ENCODE data around the gene PTCSC3.
"Not testable (repeated sequence)": the region's sequence is repeated elsewhere in the genome, so short reads cannot be mapped to it uniquely, and the experiment has no call there.

The PTCSC3 gene

DNA sequence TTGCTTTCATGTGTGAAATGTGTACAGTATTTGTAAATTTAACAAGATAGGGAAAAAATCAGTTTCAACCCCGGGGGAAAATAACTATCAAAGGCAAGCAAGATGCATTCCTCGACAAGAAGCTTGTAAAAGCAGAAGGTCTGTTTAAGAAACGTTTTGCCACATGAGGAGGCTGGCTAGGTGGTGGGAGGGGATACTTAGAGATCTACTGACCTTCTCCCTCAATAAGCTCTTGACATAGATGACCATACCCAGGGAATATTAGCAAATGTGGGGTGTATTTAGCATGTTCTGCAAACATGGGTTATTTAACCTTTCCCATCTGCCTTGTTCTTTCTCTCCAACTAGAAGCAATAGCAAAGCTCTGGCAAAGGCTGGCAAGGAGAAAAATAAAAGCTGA lies 4.9 kb downstream of the PTCSC3 start:
- DNase-seq, result no peak

DNA sequence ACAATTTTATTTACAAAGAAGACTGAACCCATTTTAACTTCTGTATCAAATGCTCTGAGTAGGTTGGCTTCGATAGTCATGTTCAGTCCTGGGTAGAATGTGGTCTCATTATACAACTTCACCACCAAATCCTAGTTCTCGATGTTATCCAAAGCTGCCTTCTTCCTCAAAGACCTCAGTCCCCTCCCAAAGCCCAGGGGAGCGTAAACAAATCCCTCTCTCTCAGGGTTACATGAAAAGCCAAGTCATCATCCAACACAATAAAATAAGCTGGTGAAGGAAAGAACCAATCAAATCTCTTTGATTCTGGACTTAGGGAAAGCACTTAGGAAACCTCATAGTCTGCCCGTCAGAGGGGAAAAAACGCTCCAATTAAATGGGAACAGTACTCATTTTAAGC lies 9.1 kb downstream of the PTCSC3 start:
- no peak for DNase-seq

GRCh38 chr14:36163451-36163850 lies 13.1 kb downstream of the PTCSC3 start:
- DNase-seq, result no peak

- DNase-seq, result no peak
These were observed 14.3 kb downstream of the PTCSC3 start for GRCh38 chr14:36162267-36162666.

DNA sequence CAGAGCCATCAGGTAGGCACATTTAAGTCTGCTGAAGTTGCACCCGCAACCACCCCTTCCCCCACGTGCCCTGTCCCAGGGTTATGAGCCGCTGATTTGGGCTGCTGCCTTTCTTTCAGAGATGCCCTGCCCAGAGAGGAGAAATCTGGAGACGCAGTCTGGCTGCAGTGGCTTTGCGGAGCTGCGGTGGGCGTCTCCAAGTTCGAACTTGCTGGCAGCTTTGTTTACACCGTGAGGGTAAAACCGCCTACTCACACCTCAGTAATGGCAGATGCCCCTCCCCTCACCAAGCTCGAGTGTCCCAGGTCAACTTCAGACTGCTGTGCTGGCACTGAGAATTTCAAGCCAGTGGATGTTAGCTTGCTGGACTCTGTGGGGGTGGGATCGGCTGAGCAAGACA lies 14.7 kb downstream of the PTCSC3 start:
- no peak for DNase-seq

GRCh38 chr14:36151335-36151734 lies 25.2 kb downstream of the PTCSC3 start:
- DNase-seq, result no peak

DNA sequence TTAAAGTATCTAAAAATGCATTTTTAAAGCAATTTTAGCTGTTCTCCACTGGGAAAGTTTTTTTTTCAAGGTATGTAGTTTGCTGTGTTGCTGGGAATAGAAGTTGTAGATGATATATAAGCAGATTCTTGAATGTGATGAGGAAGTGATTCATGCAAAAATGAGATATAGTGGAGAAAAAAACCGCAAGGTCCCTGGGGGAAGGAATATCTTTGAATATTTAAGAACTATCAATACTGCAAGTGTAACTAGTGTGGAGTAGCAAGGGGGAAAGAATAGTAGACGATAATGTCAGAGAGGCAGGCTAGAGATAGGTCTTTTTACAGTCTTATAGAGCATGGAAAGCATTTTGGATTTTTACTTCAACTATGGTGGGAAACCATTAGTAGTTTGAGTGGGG lies 42.5 kb downstream of the PTCSC3 start:
- DNase-seq, result no peak

DNA sequence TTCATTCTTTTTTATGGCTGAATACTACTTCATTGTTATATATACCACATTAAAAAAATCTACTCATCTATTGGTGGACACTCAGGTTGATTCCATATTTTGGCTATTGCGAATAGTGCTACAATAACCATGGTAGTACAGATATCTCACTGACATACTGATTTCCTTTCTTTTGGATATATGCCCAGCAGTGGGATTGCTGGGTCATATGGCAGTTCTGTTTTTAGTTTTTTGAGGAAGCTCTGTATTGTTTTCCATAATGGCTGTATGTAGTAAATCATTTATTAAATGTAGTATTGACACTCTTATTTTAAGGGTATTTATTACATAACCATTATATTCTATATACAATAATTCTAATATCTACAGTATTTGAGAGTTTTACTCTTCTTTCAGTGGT lies 43.7 kb downstream of the PTCSC3 start:
- DNase-seq, result no peak

DNA sequence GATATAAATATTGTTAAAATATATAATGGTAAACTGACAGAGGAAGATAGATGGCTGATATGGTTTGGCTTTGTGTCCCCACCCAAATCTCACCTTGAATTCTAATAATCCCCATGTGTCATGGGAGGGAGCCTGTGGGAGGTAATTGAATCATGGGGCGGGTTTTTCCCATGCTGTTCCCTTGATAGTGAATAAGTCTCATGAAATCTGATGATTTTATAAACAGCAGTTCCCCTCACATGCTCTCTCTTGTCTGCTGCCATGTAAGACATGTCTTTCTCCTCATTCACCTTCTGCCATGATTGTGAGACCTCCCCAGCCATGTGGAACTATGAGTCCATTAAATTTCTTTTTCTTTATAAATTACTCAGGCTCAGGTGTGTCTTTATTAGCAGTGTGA lies 46.3 kb downstream of the PTCSC3 start:
- DNase-seq, result no peak

DNA sequence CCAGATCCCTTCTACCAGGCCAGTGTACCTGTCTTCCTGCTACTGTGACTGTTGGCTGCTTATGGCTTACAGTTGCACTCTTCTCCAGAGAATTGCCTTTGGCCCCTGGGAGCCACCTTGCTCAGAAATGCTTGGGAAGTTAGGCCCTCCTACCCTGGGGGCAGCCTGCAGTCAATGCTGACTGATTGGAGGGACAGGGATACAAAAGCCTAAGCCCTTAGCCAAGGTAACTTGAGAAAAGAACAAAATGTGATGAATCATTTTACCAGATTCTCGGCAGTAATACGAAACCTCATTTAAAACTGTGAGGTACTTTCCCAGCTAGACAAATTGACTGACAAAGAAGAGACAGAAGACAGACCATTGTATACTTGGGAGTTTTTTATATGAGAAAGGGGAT lies 47.3 kb downstream of the PTCSC3 start:
- no peak for DNase-seq

DNA sequence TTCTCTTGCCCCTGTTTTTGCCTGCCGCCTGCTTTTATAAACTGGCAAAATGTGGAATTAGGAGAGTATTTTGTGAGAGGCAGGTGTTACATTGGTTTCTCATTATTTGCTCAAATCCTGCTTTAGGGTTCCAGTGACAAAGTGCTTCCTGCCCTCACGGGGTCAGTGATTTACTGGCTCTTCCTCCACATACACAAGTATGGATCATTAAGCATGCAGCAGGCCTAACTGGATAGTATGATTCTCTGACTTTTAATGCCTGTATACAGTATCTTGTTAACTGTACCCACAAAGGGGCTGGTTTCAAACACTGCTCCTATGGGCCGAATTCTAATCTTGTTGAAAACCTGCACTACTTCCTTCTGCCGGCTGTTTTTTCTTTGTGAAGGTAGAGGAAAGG lies 63.2 kb downstream of the PTCSC3 start:
- DNase-seq, result no peak

- no peak for DNase-seq
These were observed 64.5 kb downstream of the PTCSC3 start for GRCh38 chr14:36111822-36112583.

DNA sequence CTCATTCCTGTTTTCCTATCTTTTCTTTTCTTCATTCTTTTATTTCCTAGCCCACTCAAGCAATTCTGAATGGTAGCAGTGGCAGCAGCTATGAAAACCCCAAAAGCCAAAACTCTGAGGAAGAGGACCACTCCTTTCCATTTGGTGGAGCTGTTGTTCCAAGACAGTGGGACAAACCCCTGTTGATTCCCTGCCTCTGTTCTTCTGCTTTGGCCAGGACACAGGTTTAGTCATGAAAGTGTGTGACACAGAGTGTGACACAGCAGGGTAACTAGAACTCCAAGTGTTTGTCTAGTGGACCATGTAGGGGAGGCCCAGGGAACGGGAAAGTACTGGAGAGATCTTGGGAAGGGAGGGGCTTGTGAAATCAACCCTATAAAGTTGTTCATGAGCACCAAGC lies 71.1 kb downstream of the PTCSC3 start:
- peak; percentile 7 for DNase-seq

- DNase-seq, result not testable (repeated sequence)
These were observed 72.3 kb downstream of the PTCSC3 start for GRCh38 chr14:36104258-36104657.

- DNase-seq, result no peak
These were observed 76.9 kb downstream of the PTCSC3 start for GRCh38 chr14:36099619-36100018.

GRCh38 chr14:36097356-36097755 lies 79.2 kb downstream of the PTCSC3 start:
- DNase-seq, result no peak

- peak; percentile 30 for DNase-seq
These were observed 80.4 kb downstream of the PTCSC3 start for GRCh38 chr14:36096090-36096489.

DNA sequence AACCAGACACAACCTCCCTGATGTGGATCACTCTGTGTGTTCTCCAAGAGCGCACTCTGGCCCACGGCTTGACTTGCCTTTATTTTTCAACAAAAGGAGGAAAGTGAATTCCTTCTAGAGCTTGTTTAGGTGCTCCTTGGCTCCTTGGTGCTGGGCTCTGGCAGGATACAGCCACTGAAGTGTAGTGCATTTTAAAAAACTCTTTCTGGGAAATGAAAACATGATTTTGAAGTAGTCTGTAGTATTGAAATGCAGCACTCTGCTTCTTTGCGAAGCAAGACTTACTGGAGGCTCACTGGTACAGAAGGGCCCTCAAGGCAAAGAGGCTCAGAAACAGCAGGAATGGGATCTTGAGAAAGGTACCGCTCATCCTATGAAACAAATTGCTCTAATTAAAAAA lies 81.6 kb downstream of the PTCSC3 start:
- no peak for DNase-seq

GRCh38 chr14:36091096-36091495 lies 85.4 kb downstream of the PTCSC3 start:
- DNase-seq, result peak; percentile 94

GRCh38 chr14:36087411-36087810 lies 89.1 kb downstream of the PTCSC3 start:
- DNase-seq, result no peak

GRCh38 chr14:36086629-36087395 lies 89.7 kb downstream of the PTCSC3 start:
- no peak for DNase-seq

DNA sequence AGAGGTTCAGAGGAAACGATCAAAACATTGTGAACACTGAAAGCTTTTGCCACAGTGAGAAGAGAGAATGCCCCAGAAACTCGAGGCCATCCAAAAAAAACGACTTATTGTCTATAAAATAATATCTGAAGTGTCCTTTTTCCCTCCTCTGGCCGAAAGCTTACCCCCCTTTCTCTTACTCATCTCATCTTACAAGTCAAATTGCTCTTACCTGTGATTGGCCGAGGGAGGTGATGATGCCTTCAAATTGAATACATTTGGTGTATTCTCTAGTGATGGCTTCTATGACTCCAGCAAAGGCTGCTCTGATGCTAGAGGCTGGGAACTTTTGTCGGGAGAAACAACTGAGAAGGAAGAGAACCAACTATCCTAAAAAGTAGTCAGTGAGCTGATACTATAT lies 90.7 kb downstream of the PTCSC3 start:
- no peak for DNase-seq

Data from HCEC 1CT (cell line).